Measurements from ENCODE around the gene MSH4.
A peak's percentile ranks its signal among the peaks of the same experiment; 100 is the strongest.
"Not testable (repeated sequence)": the region's sequence is repeated elsewhere in the genome, so short reads cannot be mapped to it uniquely, and the experiment has no call there.

The MSH4 gene

DNA sequence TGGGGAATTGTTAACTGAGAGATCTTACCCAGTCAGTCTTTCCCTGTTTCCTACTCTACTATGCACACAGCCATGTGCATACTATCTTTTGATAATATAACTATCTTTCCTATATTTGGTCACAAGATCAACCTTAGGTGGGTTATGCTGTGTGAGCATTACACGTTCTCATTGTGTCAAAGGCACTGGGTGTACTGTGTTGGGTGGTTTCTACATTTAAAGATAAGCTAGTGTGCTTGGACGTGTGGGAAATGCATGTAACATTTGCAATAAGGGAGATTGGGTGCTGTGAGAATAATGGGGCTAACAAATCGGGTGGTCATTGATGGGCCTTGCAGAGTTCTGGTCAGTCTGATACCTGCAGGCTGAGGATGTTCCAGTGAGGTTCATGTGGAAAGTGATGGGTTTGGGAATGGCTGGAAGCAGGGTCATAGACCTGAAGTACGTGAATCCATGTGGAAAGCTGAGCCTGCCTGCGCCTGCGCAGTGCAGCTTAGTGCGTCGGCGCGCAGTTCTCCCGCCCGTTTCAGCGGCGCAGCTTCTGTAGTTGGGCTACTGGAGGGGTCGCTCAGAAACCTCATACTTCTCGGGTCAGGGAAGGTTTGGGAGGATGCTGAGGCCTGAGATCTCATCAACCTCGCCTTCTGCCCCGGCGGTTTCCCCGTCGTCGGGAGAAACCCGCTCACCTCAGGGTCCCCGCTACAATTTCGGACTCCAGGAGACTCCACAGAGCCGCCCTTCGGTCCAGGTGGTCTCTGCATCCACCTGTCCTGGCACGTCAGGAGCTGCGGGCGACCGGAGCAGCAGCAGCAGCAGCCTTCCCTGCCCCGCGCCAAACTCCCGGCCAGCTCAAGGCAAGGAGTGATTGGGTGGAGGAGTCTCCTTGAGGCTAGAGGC lies at the start of gene MSH4:
Gene MSH4 (plus strand): TSS at position 507 of the 897 bp plus-strand sequence. CDS start 104 bp downstream, at position 611.
- DNase-seq: no peak

DNA sequence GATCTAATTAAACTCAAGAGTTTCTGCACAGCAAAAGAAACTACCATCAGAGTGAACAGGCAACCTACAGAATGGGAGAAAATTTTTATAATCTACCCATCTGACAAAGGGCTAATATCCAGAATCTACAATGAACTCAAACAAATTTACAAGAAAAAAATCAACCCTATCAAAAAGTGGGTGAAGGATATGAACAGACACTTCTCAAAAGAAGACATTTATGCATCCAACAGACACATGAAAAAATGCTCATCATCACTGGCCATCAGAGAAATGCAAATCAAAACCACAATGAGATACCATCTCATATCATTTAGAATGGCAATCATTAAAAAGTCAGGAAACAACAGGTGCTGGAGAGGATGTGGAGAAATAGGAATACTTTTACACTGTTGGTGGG lies 39.5 kb upstream of the MSH4 start:
- DNase-seq: not testable (repeated sequence)

DNA sequence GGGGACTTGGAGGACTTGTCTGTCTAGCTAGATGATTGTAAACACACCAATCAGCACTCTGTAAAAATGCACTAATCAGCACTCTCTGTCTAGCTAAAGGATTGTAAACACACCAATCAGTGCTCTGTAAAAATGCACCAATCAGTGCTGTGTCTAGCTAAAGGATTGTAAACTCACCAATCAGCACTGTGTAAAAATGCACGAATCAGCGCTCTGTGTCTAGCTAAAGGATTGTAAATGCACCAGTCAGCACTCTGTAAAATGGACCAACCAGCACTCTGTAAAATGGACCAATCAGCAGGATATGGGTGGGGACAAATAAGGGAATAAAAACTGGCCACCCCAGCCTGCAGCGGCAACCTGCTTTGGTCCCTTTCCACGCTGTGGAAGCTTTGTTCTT lies 38.1 kb upstream of the MSH4 start:
- DNase-seq: not testable (repeated sequence)

DNA sequence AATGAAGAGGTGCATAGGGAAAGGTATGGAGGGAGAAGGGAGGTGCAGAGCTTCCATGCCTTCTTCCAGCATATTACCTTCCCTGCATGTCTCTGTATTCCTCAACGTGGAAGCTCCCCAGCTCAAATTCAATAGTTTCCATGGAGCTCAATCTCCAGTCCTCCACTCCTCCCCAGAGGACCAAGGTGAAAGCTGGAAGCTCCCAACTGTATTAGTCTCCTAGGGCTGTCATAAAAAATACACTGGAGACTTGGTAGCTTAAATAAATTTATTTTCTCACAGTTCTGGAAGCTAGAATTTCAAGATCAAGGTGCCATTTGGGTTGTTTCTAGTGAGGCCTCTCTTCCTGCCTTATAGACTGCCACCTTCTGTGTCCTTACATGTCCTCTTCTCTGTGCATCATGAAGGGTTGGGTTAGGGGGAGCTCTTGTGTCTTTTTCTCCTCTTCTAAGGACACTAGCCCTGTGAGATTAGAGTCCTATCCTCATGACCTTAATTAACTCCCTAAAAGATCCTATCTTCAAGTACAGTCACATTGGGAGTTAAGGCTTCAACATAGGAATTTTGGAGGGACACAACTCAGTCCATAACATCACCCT lies 32.5 kb upstream of the MSH4 start:
- DNase-seq: no peak

DNA sequence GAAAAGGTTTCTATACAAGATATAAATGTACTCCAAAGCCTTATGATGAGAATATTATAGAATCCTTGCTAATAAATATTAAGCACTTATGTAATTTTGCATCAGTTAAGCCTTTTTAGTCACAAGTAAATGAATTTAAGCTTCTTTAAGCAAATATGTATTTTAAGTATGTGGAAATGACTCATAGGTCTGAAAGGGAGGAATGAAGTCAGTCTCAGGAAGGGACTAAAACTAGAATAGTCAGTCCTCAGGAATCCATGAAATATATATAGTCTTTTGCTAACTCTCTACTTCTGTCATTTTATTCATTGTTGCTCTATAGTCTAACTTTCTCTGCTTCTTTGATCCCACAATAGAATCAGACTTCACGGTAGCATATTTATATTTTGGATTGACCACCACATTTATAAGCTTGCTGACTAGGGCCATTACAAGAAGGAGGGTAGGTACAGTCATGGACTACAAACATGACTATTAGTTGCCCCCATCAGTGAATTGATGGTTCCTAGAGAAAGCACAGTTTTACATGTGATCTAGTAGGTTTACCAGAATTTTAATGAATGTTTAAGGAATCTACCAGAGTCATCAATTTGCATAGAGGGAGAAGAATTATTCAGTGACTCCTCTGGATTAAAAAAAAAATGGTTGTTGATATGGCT lies 30.9 kb upstream of the MSH4 start:
- DNase-seq: no peak

DNA sequence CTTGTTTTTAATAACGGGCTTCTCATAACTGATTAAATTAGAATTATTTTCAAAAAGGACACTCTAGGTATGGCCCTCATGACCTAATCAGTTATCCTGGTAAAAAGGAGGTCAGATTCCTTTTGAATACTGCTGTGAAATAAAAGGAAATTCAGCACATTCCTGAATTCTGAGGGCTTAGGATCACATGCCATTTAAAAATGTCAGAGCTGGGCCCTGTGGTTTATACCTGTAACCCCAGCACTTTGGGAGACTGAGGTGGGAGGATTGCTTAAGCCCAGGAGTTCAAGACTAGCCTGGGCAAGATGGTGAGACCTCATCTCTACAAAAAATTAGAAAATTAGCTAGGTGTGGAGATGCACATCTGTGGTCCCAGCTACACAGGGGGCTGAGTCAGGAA lies 28.7 kb upstream of the MSH4 start:
- DNase-seq: no peak

DNA sequence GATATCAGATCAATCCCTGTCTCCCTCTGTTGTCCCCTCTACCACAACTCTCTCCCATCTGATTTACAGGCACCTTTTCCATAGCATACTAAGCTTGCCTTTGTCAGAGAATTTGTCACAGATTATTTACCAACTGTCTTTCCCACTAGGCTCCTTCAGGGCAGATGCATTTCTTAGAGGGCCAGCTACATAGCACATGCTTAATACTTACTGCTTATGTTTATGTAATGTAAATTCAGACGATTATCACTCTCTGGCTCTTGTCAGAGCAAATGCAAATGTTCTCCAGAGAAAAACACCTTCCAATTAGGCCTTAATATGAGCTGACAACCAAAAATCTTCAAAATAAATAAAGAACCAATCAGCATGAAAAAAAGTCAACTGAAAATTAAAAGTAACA lies 25.9 kb upstream of the MSH4 start:
- DNase-seq: no peak

DNA sequence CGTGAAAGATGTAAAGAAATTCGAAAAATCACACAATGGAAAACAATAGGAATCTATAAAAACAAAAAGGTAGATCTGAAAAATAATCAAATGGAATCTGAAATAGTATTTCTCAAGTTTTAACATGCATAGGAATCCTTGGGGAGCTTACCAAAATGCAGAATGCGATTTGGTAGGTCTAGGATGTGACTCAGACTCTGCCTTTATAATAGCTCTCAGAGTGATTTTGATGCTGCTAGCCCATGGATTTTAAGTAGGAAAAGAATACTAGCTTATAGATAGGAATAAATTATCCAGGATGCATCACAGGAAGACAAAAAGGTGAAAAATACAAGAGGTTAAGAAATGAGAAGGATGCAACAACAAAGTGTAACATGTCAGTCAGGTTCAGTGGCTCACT lies 24.7 kb upstream of the MSH4 start:
- DNase-seq: no peak

DNA sequence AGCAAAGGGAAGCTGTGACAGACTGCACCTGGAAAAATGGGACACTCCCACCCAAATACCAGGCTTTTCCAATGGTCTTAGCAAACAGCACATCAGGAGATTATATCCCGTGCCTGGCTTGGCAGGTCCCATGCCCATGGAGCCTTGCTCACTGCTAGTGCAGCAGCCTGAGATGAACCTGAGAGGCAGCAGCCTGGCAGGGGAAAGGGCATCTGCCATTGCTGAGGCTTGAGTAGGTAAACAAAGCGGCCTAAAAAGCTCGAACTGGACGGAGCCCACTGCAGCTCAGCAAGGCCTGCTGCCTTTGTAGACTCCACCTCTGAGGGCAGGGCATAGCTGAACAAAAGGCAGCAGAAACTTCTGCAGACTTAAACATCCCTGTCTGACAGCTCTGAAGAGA lies 18.9 kb upstream of the MSH4 start:
- DNase-seq: not testable (repeated sequence)

DNA sequence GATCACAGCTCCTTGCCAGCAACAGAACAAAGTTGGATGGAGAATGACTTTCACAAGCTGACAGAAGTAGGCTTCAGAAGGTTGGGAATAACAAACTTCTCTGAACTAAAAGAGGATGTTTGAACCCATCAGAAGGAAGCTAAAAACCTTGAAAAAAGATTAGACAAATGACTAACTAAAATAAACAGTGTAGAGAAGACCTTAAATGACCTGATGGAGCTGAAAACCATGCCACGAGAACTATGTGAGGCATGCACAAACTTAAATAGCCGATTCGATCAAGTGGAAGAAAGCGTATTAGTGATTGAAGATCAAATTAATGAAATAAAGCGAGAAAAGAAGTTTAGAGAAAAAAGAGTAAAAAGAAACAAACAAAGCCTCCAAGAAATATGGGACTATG lies 18.0 kb upstream of the MSH4 start:
- DNase-seq: not testable (repeated sequence)

DNA sequence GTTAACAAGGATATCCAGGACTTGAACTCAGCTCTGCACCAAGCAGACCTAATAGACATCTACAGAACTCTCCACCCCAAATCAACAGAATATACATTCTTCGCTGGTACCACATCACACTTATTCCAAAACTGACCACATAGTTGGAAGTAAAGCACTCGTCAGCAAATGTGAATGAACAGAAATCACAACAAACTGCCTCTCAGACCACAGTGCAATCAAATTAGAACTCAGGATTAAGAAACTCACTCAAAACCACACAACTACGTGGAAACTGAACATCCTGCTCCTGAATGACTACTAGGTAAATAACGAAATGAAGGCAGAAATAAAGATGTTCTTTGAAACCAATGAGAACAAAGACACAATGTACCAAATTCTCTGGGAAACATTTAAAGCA lies 16.5 kb upstream of the MSH4 start:
- not testable (repeated sequence) for DNase-seq

DNA sequence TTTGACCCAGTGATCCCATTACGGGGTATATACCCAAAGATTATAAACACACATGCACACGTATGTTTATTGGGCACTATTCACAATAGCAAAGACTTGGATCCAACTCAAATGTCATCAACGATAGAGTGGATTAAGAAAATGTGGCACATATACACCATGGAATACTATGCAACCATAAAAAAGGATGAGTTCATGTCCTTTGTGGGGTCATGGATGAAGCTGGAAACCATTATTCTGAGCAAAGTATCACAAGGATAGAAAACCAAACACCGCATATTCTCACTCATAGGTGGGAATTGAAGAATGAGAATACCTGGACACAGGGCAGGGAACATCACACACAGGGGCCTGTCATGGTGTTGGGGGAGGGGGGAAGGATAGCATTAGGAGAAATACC lies 12.8 kb upstream of the MSH4 start:
- not testable (repeated sequence) for DNase-seq

DNA sequence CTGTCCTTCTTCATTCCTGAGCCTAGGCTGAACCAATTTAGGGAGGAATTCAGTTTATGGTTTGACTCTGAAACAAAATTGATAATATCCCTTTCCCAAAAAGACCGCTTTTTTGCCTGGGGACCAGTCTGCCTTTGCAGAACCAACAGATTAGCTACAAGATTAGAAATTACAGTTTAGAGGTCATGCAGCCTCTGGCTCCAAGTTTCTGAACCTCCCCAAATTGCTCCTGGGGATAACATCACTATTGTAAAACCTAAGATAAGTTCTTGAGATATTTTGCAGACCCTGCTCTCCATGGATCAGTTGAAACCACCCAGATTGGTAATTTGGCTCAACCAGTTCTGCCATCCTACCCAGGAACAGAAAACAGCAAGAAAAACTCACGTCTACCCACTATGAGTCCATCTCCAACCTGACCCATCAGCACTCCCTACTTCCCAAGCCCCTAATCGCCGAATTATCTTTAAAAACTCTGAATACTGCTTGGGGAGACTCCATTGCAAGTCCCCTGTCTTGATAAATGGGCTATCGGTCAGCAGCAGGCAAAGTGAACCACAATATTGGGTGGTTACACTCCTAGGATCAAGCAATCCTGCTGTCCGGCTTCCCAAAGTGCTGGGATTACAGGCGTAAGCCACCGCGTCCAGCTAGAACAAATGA lies 11.2 kb upstream of the MSH4 start:
- DNase-seq: no peak

DNA sequence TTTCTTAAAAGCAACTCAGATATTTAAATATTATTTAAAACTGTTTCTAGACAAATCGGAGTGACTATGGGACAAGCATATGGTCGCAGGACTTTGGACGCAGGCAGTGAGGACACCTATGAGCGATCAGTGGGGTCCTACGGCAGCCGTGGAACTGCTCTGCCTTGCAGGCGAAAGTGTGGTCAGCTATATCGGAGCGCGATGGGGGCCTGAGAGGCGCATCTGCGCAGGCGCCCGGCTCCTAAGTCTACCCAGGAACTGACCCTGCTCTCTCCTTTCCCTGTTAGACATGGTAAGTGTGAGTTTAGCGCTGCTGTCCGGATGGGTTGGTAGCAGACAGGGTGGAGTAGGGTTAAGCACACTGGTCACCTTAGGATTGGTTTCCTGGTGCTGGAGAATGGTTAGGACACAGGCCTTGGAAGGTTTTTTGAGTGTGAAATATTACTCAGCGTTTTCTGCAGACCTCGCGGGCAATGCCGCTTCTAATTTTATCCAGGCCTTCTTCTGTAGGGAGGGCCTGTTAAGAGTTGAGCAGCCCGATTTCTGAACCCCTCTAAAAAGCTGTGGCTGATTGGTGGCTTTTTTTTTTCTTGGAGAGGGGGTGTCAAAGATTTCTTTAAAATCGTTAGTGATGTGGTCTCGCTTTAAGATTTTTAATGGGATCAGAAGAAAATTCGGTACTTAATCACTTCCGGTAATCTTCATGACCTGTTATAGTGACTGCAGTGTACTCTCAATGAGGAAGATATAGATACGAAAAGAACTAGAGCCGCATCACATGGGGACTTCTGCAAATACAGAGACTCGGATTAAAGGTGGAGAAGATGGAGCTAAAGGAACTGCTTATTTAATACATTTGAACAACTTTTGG lies 10.5 kb upstream of the MSH4 start, which contains the start of gene RABGGTB:
Gene RABGGTB (plus strand): TSS at position 274 of the 871 bp plus-strand sequence. CDS start 16 bp downstream, at position 290.
- peak; percentile 97 for DNase-seq

DNA sequence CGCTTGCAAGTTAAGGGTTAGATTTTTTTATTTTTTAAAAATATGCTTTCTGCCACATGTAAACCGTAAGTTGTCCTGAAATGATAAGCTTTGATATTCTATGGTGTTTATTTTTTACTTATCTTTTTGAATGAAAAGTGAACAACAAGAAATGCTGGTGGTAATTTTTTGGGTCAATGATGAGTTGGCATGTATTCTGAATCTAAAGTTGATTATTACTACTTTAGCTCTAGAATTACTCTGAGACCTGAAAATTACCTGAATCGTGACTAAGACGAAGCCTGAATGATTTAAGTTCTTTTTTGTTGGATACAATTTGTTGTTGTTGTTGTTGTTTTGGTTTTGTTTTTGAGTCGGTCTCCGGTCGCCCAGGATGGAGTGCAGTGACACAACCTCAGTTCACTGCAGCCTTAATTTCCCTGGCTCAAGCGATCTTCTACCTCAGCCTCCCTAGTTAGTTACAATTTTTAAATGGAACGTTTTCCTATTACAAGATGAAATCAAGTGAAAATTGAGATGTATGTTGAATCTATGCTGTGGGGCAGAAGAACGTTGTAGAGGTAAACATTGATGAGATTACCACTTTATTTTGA lies 9.7 kb upstream of the MSH4 start:
- peak; percentile 12 for DNase-seq

DNA sequence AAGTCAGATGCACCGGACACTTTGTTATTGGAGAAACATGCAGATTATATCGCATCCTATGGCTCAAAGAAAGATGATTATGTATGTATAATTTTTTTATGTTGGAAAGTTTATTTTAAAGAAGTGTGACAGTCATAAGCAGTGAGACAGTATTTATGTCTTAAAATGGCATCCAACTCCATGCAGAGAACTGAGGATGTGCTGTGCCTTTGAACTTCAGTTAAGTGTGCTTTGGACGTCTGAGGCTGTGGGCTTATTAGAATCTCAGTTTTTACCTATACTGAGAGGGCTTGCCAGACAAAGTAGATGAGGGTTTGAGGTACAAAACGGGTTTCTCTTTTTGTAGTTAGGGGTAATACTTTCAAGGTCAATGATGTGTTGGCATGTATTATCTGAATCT lies 9.2 kb upstream of the MSH4 start:
- DNase-seq: no peak

DNA sequence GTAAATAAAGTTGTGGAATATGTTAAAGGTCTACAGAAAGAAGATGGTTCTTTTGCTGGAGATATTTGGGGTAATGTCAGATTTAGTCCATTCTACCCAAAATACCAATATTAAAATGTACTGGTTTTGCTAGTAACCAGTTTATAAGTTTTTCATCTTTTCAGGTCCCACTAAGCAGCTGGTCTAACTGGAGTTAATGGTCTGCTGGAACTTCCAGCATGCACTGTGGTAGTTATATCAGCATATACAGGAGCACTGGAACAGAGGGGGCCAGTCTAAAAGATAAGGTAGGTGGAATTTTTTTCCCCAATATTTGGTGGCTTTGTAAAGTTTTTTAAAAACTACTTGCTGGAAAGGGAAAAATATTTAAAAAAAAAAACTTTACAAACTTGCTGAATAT lies 6.7 kb upstream of the MSH4 start:
- DNase-seq: no peak

DNA sequence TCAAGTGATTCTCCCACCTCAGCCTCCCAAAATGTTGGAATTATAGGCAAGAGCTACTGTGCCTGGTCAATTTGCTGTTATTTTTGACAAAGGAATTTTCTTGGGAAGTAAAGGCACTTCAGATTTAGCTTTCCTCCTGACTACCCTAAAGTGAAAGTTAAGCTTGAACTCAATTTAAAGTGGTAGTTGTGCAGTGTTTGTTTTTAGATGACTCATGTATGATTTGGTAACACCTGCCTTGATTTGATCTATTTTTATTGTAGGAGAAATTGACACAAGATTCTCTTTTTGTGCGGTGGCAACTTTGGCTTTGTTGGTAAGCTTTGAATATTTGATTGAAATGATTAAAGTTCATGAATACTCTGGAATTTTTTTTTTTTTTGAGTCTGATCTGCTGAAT lies 5.7 kb upstream of the MSH4 start:
- no peak for DNase-seq

DNA sequence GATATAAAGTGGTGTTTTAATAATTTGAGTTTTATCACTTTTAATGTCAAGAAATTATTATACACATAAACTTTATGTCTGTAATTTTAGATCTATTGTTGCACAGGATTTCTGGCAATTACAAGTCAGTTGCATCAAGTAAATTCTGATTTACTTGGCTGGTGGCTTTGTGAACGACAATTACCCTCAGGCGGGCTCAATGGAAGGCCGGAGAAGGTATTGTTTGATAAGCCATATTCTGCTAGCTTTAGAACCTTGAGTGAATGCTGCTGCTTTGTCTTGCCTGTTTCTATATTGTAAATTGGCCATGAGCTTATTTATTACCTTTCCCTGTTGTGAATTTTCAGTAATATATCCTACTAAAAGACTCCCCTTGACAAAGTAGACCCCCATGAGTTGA lies 4.6 kb upstream of the MSH4 start:
- DNase-seq: no peak

DNA sequence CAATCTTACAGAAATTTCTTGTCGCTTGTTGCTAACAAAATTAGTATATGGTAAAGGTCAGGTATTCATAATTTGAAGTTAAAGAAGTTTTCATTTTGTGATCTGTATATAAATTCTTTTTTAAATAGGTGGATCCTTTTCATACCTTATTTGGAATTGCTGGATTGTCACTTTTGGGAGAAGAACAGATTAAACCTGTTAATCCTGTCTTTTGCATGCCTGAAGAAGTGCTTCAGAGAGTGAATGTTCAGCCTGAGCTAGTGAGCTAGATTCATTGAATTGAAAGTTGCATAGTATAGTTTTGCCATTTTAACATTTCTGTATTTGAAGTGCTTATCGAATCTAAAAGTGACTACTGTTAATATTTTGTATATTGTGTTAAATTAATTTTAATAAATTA lies 2.3 kb upstream of the MSH4 start:
- no peak for DNase-seq

DNA sequence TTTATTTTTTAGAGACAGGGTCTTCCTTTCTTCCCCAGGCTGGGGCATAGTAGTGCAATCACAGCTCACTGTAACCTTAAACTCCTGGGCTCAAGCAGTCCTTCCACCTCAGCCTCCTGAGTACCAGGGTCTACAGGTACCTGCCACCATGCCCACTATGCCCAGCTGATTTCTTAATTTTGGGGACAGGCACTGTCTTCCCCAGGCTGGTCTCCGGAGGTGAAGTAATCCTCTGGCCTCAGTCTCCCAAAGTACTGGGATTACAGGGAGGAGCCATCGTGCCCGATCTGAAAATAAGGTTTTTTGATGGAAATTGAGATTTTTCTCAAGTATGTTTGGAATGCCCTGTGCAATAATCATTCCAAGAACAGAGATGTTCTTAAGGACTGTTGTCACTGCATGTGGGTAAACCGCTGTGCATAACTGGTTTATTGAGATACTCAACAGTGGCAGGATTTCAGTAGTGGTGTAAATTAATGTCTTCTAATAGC lies 934 bp upstream of the MSH4 start:
- DNase-seq: no peak

DNA sequence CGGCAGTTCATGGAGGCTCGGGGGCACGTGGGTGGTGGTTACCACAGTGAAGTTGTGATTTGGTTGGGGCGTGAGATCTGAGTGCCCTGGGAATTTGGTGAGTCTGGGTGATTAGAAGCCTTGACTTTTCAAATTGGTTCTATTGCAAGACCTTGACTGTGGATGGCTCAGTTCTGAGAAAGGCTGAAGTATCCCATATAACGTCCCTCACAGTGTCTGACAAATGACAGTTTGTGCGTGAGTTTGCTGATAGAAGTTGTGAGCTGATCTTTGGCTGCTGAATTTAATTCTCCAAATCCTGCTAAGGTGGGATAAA lies 549 bp downstream of the MSH4 start:
- no peak for DNase-seq
